HL-60 (cell line): ENCODE data around the gene NUCKS1.

ENCODE experiments used
- DNase-seq, 2 experiments: peaks; one replicate each; pipeline ENCODE4 v3.0.0-alpha.2; 2010 to 2020; ENCODE audit warnings: low read depth in 1 of 2, low spot score in 1 of 2
- H3K27ac ChIP-seq: fragments of 250-450 bp; sonication (Bioruptor Pico); replicated peaks from 2 replicates; pipeline ENCODE4 v1.5.1; 2020; ENCODE audit warnings: mild to moderate bottlenecking, moderate library complexity
- H3K27me3 ChIP-seq: fragments of 250-450 bp; sonication (Bioruptor Pico); 2 replicates; pipeline ENCODE4 v1.5.1; 2021; ENCODE audit warnings: mild to moderate bottlenecking, moderate library complexity; ENCODE audit not compliant: insufficient read depth, poor library complexity, severe bottlenecking
- H3K4me3 ChIP-seq: replicated peaks from 2 replicates; pipeline ENCODE4 v1.5.1; 2011; ENCODE audit warnings: mild to moderate bottlenecking, control low read depth, low read length; ENCODE audit not compliant: insufficient read depth
- GABPA ChIP-seq: IDR thresholded peaks from 2 replicates; pipeline ENCODE4 v1.6.1; 2012; ENCODE audit warnings: low read depth
- POLR2AphosphoS5 ChIP-seq: IDR thresholded peaks from 2 replicates; pipeline ENCODE4 v1.6.1; 2012; ENCODE audit warnings: low read depth
- SPI1 ChIP-seq: IDR thresholded peaks from 2 replicates; pipeline ENCODE4 v1.6.1; 2012; ENCODE audit warnings: low read depth, mild to moderate bottlenecking, borderline replicate concordance
- TF ChIP-seq, protein P1 (sequence below): IDR thresholded peaks from one replicate; pipeline ENCODE4 v1.5.1; 2011; ENCODE audit warnings: low read length, control low read depth, inconsistent platforms; ENCODE audit not compliant: insufficient read depth
- TF ChIP-seq, protein P2 (sequence below): IDR thresholded peaks from 2 replicates; pipeline ENCODE4 v1.6.1; 2012; ENCODE audit warnings: low read depth; ENCODE audit not compliant: insufficient replicate concordance

NUCKS1 gene

DNA sequence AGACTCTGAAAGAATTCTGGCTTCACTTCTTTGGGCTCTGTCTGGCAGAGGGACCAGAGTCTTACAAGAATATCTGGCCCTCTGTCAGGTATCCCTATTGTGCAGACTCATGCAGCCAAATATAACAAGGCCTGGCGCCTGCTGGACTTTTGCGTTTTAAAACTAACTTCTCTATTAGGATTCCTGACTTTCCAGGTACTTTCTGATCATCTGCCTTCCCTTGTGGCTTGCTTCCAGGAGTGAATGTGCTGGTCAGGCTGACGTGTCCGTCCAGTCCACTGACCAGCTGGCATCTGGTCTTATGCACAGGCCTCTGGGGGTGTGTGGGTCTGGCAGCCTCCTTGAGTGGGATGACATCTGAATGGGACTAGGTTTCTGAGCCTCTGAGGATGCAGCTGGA, 33.9 kb upstream of the NUCKS1 start:
- TF ChIP-seq SPI1: no peak
- no peak for TF ChIP-seq POLR2AphosphoS5
- TF ChIP-seq GABPA: no peak
- H3K27me3 ChIP-seq: no peaks in the 10 kb centered on the region
- no peak overlapping the region for H3K27ac ChIP-seq
- DNase-seq: no peak
- no peak overlapping the region for H3K4me3 ChIP-seq

DNA sequence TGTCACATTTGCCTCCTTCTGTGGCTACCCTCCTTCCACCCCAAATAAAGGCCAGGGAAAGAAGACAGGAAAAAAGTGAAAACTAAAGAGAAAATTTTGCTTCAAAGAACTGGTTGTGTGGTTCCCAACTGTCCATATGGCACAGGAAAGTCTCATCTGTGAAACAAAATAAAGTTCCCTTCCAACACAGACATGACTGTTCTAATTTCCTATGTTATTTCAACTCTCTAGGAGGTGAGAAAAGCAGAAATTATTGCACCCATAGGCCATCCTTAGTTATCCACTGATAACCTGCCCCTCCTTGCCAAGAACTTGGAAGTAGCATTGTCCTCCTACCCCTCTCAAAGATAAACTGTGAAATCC, 33.4 kb upstream of the NUCKS1 start:
- Histone ChIP-seq H3K4me3 (no peak overlapping the region), H3K27ac (no peak overlapping the region), H3K27me3 (no peaks in the 10 kb centered on the region)
- DNase-seq: no peak
- TF ChIP-seq, protein P1, sequence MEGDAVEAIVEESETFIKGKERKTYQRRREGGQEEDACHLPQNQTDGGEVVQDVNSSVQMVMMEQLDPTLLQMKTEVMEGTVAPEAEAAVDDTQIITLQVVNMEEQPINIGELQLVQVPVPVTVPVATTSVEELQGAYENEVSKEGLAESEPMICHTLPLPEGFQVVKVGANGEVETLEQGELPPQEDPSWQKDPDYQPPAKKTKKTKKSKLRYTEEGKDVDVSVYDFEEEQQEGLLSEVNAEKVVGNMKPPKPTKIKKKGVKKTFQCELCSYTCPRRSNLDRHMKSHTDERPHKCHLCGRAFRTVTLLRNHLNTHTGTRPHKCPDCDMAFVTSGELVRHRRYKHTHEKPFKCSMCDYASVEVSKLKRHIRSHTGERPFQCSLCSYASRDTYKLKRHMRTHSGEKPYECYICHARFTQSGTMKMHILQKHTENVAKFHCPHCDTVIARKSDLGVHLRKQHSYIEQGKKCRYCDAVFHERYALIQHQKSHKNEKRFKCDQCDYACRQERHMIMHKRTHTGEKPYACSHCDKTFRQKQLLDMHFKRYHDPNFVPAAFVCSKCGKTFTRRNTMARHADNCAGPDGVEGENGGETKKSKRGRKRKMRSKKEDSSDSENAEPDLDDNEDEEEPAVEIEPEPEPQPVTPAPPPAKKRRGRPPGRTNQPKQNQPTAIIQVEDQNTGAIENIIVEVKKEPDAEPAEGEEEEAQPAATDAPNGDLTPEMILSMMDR: no peak
- TF ChIP-seq SPI1 (no peak), GABPA (no peak), POLR2AphosphoS5 (no peak)
- TF ChIP-seq, protein P2, sequence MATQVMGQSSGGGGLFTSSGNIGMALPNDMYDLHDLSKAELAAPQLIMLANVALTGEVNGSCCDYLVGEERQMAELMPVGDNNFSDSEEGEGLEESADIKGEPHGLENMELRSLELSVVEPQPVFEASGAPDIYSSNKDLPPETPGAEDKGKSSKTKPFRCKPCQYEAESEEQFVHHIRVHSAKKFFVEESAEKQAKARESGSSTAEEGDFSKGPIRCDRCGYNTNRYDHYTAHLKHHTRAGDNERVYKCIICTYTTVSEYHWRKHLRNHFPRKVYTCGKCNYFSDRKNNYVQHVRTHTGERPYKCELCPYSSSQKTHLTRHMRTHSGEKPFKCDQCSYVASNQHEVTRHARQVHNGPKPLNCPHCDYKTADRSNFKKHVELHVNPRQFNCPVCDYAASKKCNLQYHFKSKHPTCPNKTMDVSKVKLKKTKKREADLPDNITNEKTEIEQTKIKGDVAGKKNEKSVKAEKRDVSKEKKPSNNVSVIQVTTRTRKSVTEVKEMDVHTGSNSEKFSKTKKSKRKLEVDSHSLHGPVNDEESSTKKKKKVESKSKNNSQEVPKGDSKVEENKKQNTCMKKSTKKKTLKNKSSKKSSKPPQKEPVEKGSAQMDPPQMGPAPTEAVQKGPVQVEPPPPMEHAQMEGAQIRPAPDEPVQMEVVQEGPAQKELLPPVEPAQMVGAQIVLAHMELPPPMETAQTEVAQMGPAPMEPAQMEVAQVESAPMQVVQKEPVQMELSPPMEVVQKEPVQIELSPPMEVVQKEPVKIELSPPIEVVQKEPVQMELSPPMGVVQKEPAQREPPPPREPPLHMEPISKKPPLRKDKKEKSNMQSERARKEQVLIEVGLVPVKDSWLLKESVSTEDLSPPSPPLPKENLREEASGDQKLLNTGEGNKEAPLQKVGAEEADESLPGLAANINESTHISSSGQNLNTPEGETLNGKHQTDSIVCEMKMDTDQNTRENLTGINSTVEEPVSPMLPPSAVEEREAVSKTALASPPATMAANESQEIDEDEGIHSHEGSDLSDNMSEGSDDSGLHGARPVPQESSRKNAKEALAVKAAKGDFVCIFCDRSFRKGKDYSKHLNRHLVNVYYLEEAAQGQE: no peak

DNA sequence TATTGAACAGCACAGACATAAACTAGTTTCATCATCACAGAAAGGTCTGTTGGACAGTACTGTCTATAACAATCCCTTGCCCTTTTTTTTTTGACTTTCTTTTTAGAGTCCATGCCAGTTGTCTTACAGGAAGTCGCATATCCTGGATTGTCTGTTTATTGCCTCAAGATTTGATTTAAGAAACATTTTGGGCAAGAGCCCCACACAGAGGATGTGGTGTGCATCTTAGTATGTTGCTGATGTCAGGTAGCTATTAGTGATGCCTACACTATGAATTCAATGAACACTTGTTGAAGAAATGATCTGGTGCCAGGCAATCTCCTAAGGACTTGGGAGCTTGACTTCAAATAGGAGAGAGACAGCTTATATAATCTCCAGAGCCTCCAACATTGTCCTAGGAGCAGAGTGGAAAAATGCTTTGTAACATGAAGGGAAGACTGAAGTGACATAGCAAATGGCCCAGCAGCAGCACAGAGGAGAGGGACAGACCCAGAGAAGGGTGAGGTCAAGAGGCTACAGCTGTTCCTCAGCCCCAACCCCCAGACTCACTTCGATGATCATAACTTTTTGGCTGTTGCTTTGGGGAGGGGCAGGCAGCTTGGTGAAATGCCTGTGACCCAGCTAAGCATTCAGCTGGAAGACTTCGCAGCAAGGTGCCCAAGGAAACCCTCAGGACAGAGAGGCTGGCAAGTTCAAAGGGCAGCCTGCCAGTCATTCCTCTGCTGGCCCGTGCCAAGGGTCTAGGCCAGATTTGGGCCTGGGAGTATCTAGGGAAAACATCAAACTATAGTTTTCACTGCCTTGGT, 32.8 kb upstream of the NUCKS1 start:
- TF ChIP-seq, protein P2: no peak
- TF ChIP-seq POLR2AphosphoS5 (no peak), SPI1 (no peak)
- DNase-seq: no peak
- Histone ChIP-seq H3K27ac (no peak overlapping the region), H3K4me3 (no peak overlapping the region), H3K27me3 (no peaks in the 10 kb centered on the region)

DNA sequence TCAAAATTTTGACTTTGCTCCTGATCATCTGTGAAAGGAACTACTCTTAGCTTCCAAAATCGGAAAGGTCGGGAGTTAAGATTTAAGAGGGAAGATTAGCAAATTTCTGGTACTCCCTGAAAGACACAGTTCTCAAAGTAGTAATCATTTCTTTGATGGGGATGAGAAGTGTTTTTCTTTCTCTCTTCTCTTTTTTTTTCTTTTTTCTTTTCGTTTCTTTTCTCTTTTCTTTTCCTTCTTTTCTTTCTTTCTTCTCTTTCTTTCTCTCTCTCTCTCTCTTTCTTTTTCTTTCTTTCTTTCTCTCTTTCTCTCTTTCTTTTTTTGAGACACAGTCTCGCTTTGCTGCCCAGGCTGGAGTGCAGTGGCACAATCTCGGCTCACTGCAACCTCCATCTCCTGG, 30.4 kb upstream of the NUCKS1 start:
- no peak overlapping the region for H3K27ac ChIP-seq
- TF ChIP-seq, protein P1: no peak
- TF ChIP-seq, protein P2: no peak
- TF ChIP-seq SPI1 (no peak), POLR2AphosphoS5 (no peak), GABPA (no peak)
- no peaks in the 10 kb centered on the region for H3K27me3 ChIP-seq
- no peak for DNase-seq
- no peak overlapping the region for H3K4me3 ChIP-seq
